ENCODE measurements around the gene NCF2.

DNA sequence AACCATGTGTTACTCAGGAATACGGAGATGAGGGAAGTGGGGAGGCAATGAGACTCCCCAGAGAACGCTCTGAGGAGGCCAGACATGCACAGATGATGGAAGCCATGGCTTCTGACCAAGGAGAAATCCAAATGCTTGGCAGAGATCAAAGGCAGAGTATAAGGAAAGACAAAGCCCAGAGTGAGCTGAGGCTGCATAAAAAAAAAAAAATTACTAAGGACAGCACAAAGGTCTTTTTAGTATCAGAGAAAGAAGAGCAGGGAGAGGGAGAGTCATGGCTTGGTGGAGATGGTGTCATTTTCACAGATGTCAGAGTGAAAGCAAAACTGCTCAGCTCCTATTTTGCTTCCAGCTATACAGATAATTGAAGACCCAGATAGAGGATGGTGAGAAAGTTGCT is 8.1 kb upstream of the NCF2 start:
- TF ChIP-seq, protein P1, sequence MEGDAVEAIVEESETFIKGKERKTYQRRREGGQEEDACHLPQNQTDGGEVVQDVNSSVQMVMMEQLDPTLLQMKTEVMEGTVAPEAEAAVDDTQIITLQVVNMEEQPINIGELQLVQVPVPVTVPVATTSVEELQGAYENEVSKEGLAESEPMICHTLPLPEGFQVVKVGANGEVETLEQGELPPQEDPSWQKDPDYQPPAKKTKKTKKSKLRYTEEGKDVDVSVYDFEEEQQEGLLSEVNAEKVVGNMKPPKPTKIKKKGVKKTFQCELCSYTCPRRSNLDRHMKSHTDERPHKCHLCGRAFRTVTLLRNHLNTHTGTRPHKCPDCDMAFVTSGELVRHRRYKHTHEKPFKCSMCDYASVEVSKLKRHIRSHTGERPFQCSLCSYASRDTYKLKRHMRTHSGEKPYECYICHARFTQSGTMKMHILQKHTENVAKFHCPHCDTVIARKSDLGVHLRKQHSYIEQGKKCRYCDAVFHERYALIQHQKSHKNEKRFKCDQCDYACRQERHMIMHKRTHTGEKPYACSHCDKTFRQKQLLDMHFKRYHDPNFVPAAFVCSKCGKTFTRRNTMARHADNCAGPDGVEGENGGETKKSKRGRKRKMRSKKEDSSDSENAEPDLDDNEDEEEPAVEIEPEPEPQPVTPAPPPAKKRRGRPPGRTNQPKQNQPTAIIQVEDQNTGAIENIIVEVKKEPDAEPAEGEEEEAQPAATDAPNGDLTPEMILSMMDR (IDR thresholded peaks at IDR 0.05) = no peak
- TF ChIP-seq EP300 (IDR thresholded peaks at IDR 0.05) (no peak), POLR2A (IDR thresholded peaks at IDR 0.05; ENCODE audit: low read depth) (no peak)

All from esophagus muscularis mucosa (tissue), 4 donors.